NOMO-1 treated with DMSO at 0.1 percent for 48 hours (cell line): ENCODE data around the gene PET100.

Source experiments
- DNase-seq: peaks from one replicate; lab custom pipeline; 2025; ENCODE audit not compliant: unreplicated experiment; lab: John Stamatoyannopoulos, UW

Gene PET100

DNA sequence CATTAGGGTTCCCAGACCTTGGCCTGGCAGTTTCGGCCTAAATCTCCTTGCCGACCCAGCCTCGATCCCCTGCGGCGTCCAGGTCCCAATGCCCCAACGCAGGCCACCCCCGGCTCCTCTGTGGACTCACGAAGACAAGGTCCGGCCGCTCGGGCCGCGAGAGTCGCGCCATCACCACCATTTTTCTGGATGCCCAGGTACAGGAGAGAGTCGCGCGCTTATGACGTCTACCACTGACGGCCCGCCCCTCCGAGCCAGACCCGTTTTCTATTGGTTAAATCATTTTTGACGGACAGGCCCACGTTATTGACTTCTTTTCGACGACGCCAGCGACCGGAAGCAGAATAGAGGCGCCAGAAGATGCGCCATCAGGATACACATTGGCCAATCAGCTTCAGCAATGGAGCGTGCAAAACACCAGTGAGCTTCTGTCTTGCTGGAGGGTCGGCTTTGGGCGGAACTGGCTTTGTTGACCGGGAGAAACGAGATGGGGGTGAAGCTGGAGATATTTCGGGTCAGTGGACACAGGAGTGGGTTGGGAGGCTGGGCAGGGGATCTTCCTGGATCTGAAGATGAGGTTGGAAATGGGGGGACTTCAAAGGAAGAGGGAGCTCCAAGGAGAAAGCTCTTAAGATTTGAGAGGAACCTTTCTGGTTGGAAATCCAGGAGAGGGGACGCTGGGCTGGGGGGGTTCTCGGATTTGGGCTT lies at the start of gene PET100, which contains the start of gene XAB2:
Gene PET100 (plus strand): TSS at position 447 of the 708 bp plus-strand sequence. CDS start 41 bp downstream, at position 488.
Gene XAB2 (minus strand): TSS at position 199 of the 708 bp plus-strand sequence. CDS start 18 bp downstream, at position 181.
- DNase-seq = peak; percentile 97

DNA sequence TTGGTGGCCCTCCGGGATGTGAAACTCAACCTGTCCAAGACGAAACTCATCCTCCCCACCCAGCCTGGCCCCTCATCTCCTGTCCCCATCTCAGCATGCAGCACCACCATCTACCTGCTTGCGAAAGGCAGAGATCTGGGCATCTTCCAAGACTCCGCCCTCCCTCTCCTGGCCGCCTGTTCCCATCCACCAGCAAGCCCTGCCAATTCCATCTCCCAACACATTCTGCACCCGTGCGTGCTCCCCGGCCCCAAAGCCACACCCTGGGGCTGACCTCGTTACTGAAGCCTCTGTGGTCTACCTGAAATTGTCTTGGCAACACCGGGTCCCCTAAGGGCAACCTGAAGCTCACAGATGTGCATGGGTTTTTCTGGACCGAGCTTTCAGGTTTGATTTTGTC lies 47.1 kb upstream of the PET100 start:
- DNase-seq = no peak

DNA sequence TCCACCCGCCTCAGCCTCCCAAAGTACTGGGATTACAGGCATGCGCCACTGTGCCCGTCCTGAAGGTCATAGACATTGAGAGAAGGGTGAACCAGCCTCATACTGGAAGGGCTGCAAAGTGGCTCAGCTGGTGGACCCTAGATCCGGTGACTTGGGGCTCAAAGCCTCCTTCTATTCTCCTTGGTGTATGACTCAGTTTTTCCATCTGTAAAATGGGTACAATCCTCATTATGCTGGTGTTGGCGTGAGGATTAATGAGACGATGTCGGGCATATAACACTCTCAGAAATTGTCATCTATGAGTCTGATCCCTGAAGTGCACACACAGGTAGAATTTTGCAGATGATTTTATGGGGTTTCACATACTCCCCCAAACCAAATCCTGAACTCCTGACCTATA lies 39.8 kb upstream of the PET100 start:
- no peak for DNase-seq

GRCh38 chr19:7590256-7590655 lies 39.3 kb upstream of the PET100 start:
- DNase-seq = no peak

- DNase-seq = peak; percentile 30
Measured at GRCh38 chr19:7595466-7596133, 34.0 kb upstream of the PET100 start, which contains the start of gene CAMSAP3. TSS of gene CAMSAP3 (plus strand) at chr19:7595863. CDS start at chr19:7596003, 140 bp downstream.

- no peak for DNase-seq
Measured at GRCh38 chr19:7596211-7596937, 33.2 kb upstream of the PET100 start.

- no peak for DNase-seq
Measured at GRCh38 chr19:7597689-7598088, 31.9 kb upstream of the PET100 start.

- no peak for DNase-seq
Measured at GRCh38 chr19:7598180-7598579, 31.4 kb upstream of the PET100 start.

GRCh38 chr19:7600721-7601120 lies 28.9 kb upstream of the PET100 start:
- no peak for DNase-seq

DNA sequence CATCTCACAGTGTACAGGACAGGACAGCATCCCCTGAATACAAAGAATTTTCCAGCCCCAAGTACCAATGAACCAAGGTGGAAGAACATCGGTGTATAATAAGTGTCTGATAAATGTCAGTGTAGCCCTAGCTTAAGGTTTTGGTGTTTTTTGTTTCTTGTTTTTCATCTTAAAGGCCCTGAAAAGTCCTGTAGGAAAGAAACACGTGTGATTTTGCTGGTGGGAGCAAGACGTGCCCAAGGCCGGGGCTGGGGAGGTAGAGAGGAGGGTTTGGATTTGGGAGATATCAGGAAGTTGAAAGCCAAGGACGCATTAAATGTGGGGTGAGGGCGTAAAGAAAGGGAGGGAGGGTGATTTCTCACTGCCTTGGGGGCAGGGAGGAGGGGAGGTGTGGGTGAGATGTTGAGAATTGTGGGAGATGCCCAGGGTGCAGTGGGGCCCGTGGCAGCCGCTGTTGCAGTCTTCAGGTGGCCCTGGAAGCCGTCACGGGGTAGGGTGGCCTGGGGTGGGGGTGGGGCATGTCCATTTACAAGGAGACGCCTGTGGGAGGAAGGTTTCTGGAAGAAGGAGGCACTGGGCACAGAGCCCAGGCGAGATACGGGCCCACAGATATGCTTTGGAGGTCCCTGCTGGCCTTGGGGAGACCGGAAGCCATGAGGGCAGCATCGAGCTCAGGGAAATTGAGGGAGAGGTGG lies 27.2 kb upstream of the PET100 start:
- DNase-seq = no peak

DNA sequence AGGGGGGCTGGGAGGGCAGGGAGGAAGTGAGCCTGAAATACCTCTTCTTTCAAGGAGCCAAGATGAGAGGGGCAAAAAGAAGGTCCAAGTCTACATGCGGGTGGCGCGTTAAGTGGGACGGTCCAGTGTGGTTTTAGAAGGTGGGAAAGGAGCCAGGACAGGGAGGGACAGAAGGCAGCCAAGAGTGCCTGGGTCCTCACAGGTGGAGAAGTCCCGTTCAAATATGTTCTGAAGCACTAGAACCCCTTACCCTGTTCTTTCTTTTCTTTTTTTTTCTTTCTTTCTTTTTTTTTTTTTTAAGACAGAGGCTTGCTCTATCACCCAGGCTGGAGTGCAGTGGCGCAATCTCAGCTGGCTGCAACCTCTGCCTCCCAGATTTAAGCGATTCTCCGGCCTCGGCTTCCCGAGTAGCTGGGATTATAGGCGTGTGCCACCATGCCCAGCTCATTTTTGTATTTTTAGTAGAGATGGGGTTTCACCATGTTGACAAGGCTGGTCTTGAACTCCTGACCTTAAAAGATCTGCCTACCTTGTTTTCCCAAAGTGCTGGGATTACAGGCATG lies 26.6 kb upstream of the PET100 start:
- DNase-seq = no peak

DNA sequence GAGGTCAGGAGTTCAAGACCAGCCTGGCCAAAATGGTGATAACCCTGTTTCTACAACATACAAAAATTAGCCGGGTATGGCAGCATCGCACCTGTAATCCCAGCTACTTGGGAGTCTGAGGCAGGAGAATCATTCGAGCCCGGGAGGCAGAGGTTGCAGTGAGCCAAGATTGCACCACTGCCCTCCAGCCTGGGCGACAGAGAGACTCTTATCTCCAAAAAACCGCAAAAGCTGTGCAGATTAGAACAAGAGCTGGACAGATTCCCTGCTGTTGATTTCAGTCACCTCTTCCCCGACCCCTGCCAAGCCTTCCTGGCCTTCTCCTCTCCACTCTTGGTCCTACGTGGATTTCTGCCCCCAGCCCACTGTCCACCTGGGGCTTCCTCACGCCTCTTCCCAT lies 25.7 kb upstream of the PET100 start:
- no peak for DNase-seq

DNA sequence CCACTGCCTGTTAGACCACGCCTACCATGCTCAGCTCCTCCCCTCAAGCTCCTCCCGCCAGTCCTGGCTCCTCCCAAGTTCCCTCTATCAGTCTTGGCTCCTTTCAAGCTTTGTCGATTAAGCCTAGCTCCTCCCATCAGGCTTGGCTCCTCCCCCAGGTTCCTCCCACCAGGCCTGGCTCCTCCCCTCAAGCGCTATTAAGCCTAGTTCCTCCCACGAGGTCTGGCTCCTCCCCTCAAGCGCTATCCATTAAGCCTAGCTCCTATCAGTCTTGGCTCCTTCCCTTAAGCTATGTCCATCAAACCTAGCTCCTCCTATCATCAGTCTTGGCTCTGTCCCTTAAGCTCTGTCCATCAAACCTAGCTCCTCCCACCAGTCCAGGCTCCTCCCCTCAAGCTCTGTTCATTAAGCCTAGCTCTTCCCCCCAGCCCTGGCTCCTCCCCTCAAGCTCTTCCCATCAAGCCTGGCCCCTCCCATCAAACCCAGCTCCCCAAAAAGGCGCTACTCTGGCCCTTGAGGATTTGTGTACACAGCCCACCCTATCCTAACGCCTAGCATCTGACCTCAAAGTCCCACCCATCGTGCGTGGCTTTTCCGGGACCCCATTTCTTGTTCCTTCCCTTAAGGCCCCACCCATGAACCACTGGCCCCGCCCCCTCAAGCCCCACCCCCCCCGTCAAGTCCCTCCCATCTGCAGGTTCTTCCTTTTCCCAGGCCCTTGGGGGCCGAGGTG lies 23.9 kb upstream of the PET100 start:
- peak; percentile 38 for DNase-seq

DNA sequence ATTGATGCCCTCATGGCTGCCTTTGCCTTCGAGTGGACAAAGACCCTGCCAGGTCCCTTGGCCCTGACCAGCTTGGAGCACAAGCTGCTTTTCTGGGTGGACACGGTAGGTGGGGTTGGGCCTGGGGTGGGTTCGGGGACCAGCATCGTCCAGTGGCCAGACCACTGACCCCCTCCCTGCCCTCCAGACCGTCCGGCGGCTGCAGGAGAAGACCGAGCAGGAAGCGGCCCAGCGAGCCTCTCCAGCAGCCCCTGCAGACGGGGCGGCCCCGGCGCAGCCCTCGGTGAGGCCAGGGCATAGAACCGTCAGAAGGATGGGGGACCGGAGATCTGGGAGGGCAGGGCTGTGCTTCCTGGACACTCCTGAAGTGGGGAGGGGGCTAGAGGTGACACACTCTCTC lies 23.3 kb upstream of the PET100 start:
- no peak for DNase-seq

GRCh38 chr19:7607212-7607873 lies 22.2 kb upstream of the PET100 start:
- DNase-seq = no peak

GRCh38 chr19:7607874-7608560 lies 21.6 kb upstream of the PET100 start:
- DNase-seq = no peak

- DNase-seq = no peak
Measured at GRCh38 chr19:7610491-7611240, 18.9 kb upstream of the PET100 start.

GRCh38 chr19:7611541-7612279 lies 17.9 kb upstream of the PET100 start:
- DNase-seq = no peak
